Fibroblast of pulmonary artery (primary cell): ENCODE measurements around the gene LGALS9.

Experiments
- DNase-seq: peaks from one replicate; pipeline ENCODE4 v3.0.0-alpha.2; 2010; ENCODE audit warnings: low read depth
- H3K4me3 ChIP-seq: replicated peaks from 2 replicates; pipeline ENCODE4 v1.5.1; 2011; ENCODE audit warnings: low read depth, mild to moderate bottlenecking, control low read depth, low read length, moderate library complexity
- TF ChIP-seq, protein P1 (sequence below): IDR thresholded peaks from 2 replicates; pipeline ENCODE4 v1.5.1; 2011; ENCODE audit warnings: mild to moderate bottlenecking, control low read depth, low read length, inconsistent platforms; ENCODE audit errors: missing control alignments

The LGALS9 gene

DNA sequence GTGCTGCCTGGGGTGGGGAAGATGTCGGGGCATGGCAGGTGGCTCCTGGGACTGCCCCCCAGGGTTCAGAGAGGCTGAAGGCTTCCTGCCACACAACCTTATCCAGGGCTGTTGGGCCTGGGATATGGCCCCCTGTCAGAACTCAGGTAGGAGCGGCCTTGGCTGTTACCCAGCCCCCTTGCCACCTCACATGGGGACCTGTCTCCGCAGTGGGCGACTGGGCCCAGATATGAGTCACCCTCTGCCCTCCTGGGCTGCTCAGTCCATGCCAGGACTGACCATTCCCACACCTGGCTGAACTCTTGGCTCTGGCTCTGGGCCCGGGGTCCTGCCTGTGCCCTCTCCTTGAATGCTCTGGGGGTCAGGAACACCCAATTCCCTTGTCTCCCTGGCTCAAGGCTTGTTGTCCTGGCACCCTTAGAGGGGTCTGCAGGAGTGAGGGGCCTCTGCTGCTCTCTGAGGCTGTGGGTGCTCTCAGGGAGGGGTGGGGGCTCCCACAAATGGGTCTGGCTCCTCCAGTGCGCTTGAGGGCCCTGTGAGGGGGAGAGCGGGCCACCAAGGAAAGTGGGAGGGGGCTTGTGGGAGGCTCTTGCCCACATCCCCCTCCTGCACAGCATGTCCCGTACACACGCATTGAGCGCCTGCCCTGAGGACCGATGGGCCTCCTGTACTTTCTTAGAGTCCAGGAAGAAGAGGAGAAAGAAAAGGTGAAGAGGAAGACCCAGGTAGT, 36.0 kb downstream of the LGALS9 start:
- H3K4me3 ChIP-seq = no peak overlapping the region
- no peak for DNase-seq
- TF ChIP-seq, protein P1, sequence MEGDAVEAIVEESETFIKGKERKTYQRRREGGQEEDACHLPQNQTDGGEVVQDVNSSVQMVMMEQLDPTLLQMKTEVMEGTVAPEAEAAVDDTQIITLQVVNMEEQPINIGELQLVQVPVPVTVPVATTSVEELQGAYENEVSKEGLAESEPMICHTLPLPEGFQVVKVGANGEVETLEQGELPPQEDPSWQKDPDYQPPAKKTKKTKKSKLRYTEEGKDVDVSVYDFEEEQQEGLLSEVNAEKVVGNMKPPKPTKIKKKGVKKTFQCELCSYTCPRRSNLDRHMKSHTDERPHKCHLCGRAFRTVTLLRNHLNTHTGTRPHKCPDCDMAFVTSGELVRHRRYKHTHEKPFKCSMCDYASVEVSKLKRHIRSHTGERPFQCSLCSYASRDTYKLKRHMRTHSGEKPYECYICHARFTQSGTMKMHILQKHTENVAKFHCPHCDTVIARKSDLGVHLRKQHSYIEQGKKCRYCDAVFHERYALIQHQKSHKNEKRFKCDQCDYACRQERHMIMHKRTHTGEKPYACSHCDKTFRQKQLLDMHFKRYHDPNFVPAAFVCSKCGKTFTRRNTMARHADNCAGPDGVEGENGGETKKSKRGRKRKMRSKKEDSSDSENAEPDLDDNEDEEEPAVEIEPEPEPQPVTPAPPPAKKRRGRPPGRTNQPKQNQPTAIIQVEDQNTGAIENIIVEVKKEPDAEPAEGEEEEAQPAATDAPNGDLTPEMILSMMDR = no peak

DNA sequence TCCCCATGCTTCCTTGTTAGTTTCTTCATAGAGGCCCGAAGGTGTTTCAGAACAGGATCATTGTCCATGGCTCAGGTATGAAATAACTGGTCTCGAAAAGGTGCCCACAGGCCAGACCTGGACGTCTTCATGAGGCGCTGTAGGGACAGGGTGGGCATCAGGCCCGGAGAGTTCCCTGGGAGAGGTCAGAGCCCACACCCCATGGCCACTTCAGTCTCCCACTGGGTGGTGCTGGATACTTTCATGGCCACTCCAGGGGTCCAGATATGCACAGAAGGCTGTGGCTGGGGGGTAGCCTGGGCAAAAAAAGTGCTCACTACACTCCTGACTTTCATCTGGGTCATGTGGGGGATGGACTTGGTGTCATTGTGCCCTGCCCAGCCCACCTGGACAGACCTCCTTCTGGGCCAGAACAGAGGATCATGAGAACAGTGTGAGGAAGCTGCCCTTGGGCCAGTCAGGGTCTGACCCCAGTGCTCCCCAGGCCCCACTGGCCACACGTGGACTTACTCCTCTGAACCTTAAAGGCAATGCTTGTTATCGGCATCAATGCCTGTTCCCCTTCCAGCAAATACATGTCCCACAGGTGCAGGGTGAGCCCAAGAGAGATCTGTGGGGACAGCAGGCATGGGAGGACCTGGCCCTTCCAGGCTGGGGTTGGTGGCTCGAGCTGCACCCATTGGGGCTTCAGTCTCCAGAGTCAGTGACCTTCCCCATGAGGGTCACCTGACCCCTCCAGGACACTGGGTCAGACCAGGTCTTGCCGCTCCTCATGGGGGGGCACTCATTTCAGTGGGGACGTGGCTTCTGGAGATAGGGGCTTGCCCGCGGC, 36.9 kb downstream of the LGALS9 start:
- no peak for DNase-seq
- TF ChIP-seq, protein P1 = no peak

GRCh38 chr17:27668488-27668823, 37.5 kb downstream of the LGALS9 start:
- H3K4me3 ChIP-seq = no peak overlapping the region
- TF ChIP-seq, protein P1 = no peak
- no peak for DNase-seq

More for the DNA sequence above, 36.9 kb downstream of the LGALS9 start:
- H3K4me3 ChIP-seq = no peak overlapping the region

- H3K4me3 ChIP-seq = no peak overlapping the region
- DNase-seq = no peak
- TF ChIP-seq, protein P1 = no peak
Observed at GRCh38 chr17:27669136-27669535, 38.1 kb downstream of the LGALS9 start.

DNA sequence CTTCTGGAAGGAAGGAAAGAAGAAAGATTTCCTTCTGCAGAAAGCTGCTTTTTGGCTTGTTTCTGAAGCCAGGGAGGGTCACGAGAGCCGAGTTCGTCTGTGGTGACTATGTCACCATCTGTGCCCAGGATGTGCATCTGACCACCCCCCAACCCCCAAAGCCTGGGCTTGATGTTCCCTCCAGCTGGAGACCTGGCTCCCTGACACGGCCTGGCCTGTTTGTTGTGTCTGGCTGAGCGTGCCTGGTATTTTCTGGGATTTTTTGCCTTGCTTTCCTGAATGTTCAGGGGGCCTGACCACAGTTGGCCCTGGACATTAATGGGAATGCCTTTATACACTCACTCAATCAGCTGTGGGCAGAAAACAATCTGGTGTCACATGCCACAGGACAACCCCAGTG, 38.9 kb downstream of the LGALS9 start:
- no peak for DNase-seq
- TF ChIP-seq, protein P1 = no peak
- no peak overlapping the region for H3K4me3 ChIP-seq

DNA sequence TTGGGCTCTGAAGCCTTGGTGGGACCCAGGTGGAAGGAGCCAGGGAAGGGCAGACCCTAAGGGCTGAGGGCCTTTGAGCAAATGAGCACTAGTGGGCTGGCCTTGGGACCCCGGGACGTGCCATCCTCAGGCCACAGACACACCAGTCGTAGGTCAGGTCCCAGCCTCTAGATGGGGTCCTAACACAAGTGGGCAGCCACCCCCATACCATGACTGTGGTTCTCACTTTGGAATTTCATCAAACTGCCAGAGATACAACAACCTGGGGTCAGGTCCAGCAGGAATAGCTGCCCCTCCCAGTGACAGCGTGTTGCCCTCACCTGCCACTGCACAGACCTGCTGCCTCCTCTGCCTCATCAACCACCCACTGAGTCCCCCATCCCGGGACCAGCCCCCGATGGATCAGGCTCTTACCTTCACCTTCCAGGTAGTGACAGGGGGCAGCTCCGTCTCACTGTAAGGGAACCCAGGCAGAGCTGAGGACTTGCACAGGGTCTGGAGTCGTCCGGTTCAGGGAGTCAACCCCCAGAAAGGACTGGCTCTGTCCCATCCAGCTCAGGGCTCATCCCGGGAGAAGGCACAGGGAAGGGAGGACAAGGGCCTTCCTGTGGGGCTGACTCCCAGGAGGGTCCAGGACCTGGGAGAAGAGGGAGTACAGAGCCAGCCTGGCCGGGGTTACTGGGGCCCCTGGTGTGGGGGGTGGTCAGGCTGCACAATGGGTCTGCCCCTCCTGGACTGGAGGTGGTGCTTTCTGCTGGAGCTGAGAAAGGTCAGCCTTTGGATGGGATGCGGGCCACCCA, 40.0 kb downstream of the LGALS9 start:
- no peak for DNase-seq
- no peak overlapping the region for H3K4me3 ChIP-seq
- TF ChIP-seq, protein P1 = no peak
